ENCODE results near the gene KLF11.

The KLF11 gene

DNA sequence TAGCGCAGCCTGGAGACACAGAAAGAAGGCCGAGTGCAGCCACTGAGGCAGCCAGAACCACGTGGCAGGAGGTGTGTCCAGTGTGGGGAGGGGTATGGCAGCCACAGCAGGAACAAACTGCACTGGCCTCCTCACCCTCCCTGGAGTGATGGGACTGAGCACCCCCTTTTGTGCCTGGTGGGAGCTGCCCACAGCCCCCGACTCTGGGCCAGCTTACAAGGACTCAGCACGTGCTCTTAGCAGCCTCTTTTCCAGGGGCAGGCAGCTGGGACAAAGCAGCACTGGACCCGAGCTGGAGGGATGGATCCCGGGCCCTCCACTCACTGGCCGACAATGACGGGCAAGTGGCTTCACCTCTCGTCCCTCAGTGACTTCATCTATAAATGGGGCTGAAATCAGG is 5.2 kb upstream of the KLF11 start:
- no peak overlapping the region for H3K9ac ChIP-seq
- no peak overlapping the region for H2AFZ ChIP-seq
- H3K27me3 ChIP-seq (ENCODE audit: control insufficient read depth, insufficient read depth, low read length), result no peaks in the 10 kb centered on the region
- H3K4me3 ChIP-seq (ENCODE audit: low read depth, low read length), result no peak overlapping the region
- no peaks in the 10 kb centered on the region for H3K36me3 ChIP-seq (ENCODE audit: control insufficient read depth, insufficient read depth, low read length)
- H3K27ac ChIP-seq, result no peak overlapping the region
- no peak for TF ChIP-seq CTCF (IDR thresholded peaks at IDR 0.05)
- H3K9me3 ChIP-seq (ENCODE audit: control insufficient read depth, low read length), result no peaks in the 10 kb centered on the region
- peaks cover 62% of the 10 kb centered on the region for H3K4me1 ChIP-seq
- no peak overlapping the region for H3K4me2 ChIP-seq (ENCODE audit: low read length)
- H3K79me2 ChIP-seq, result peaks cover 2% of the 10 kb centered on the region

DNA sequence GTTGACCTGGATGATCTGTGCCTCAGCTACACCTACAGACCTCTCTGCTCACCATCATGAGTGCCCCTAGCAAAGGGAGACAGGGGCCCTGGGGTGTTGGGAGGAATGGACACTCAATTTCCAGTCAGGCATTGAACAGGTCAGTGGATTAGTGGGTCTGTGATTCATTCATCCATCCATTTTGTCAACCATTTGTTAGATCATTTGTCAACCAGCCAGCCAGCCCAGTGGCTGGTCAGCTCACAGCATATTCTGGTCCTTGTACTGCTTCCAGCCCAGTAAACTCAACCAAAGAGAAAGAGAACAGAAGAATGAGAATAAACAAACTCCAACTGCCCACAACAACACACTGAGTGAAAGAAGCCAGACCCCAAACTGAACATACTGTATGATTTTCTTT is 4.6 kb upstream of the KLF11 start:
- Histone ChIP-seq H3K9me3 (ENCODE audit: control insufficient read depth, low read length) (no peaks in the 10 kb centered on the region), H3K27me3 (ENCODE audit: control insufficient read depth, insufficient read depth, low read length) (no peaks in the 10 kb centered on the region), H3K36me3 (ENCODE audit: control insufficient read depth, insufficient read depth, low read length) (no peaks in the 10 kb centered on the region), H2AFZ (no peak overlapping the region), H3K79me2 (peaks cover 2% of the 10 kb centered on the region), H3K4me2 (ENCODE audit: low read length) (no peak overlapping the region), H3K9ac (no peak overlapping the region), H3K4me1 (peaks cover 62% of the 10 kb centered on the region), H3K27ac (no peak overlapping the region), H3K4me3 (ENCODE audit: low read depth, low read length) (no peak overlapping the region)
- no peak for TF ChIP-seq CTCF (IDR thresholded peaks at IDR 0.05)

GRCh38 chr2:10039658-10040410 is 3.5 kb upstream of the KLF11 start:
- Histone ChIP-seq H3K27ac (peak overlapping the region; percentile 99), H3K9ac (peak overlapping the region; percentile 25), H3K79me2 (peaks cover 6% of the 10 kb centered on the region), H3K4me3 (ENCODE audit: low read depth, low read length) (peak overlapping the region; percentile 49), H3K4me1 (peaks cover 65% of the 10 kb centered on the region), H2AFZ (peak overlapping the region; percentile 70), H3K4me2 (ENCODE audit: low read length) (peak overlapping the region; percentile 72), H3K36me3 (ENCODE audit: control insufficient read depth, insufficient read depth, low read length) (no peaks in the 10 kb centered on the region), H3K9me3 (ENCODE audit: control insufficient read depth, low read length) (no peaks in the 10 kb centered on the region), H3K27me3 (ENCODE audit: control insufficient read depth, insufficient read depth, low read length) (no peaks in the 10 kb centered on the region)
- no peak for TF ChIP-seq CTCF (IDR thresholded peaks at IDR 0.05)

DNA sequence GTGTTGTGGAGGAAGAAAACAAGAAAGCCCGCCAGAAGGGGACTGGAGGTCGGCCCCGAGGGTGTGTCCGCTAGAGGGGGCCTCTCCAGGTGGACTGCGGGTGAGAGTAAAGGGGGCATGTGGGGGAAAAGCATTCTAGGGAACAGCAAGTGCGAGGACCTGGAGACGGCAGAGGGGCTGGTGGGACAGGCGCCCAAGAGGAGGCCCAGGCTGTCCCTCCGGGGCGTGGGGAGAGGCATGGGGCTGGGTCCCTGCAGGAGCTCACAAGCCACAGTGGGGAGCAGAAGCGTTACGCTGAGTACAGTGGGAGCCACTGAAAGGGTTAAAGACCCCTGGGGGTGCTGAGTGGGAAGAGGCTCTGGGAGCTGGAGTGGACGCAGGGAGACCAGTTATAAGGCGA is 1.6 kb upstream of the KLF11 start:
- peaks cover 57% of the 10 kb centered on the region for H3K4me1 ChIP-seq
- no peaks in the 10 kb centered on the region for H3K9me3 ChIP-seq (ENCODE audit: control insufficient read depth, low read length)
- H3K79me2 ChIP-seq, result peaks cover 12% of the 10 kb centered on the region
- H3K9ac ChIP-seq, result peak overlapping the region; percentile 55
- H3K27ac ChIP-seq, result peak overlapping the region; percentile 99
- H3K36me3 ChIP-seq (ENCODE audit: control insufficient read depth, insufficient read depth, low read length), result no peaks in the 10 kb centered on the region
- peak overlapping the region; percentile 72 for H3K4me3 ChIP-seq (ENCODE audit: low read depth, low read length)
- no peaks in the 10 kb centered on the region for H3K27me3 ChIP-seq (ENCODE audit: control insufficient read depth, insufficient read depth, low read length)
- TF ChIP-seq CTCF (IDR thresholded peaks at IDR 0.05), result no peak
- H3K4me2 ChIP-seq (ENCODE audit: low read length), result peak overlapping the region; percentile 95
- H2AFZ ChIP-seq, result no peak overlapping the region
